Mucosa of gallbladder (tissue), 1 donor: Measurements from ENCODE around the gene DUSP10. TPM values are rescaled to one million over a fixed set of nuclear protein-coding genes. Genes with fewer than 3 reads are reported as not detected.

Source experiments
- DNase-seq: peaks from one replicate; pipeline ENCODE4 v3.0.0-alpha.2; 2020; ENCODE audit warnings: low spot score
- total RNA-seq: library from RNA; stranded (reverse); gene quantifications from one replicate; pipeline ENCODE4 v1.2.1, GENCODE V29; 2021
- donor health status: DM: no; HTN: no; CAD: no.

DUSP10 gene
- total RNA-seq, 1 donor from 2014 or later, result 9.2 TPM

GRCh38 chr1:221696027-221696426 lies 45.9 kb downstream of the DUSP10 start:
- no peak for DNase-seq

- DNase-seq, result no peak
Observed at GRCh38 chr1:221695301-221695700, 46.6 kb downstream of the DUSP10 start.

GRCh38 chr1:221694109-221694508 lies 47.8 kb downstream of the DUSP10 start:
- peak; percentile 58 for DNase-seq

GRCh38 chr1:221693087-221693486 lies 48.8 kb downstream of the DUSP10 start:
- no peak for DNase-seq

- DNase-seq, result no peak
Observed at GRCh38 chr1:221692643-221693042, 49.2 kb downstream of the DUSP10 start.

- DNase-seq, result no peak
Observed at GRCh38 chr1:221691261-221691660, 50.6 kb downstream of the DUSP10 start.

- DNase-seq, result no peak
Observed at GRCh38 chr1:221690858-221691257, 51.0 kb downstream of the DUSP10 start.

- DNase-seq, result no peak
Observed at GRCh38 chr1:221689138-221689537, 52.8 kb downstream of the DUSP10 start.

- no peak for DNase-seq
Observed at GRCh38 chr1:221688488-221688843, 53.4 kb downstream of the DUSP10 start.

GRCh38 chr1:221687836-221688487 lies 53.9 kb downstream of the DUSP10 start:
- DNase-seq, result no peak

GRCh38 chr1:221683681-221684080 lies 58.2 kb downstream of the DUSP10 start:
- DNase-seq, result no peak

- no peak for DNase-seq
Observed at GRCh38 chr1:221680085-221680484, 61.8 kb downstream of the DUSP10 start.

- no peak for DNase-seq
Observed at GRCh38 chr1:221678014-221678413, 63.9 kb downstream of the DUSP10 start.

GRCh38 chr1:221675880-221676800 lies 65.7 kb downstream of the DUSP10 start:
- DNase-seq, result no peak

GRCh38 chr1:221672965-221673364 lies 68.9 kb downstream of the DUSP10 start:
- DNase-seq, result no peak

GRCh38 chr1:221672239-221672645 lies 69.6 kb downstream of the DUSP10 start:
- DNase-seq, result no peak

- no peak for DNase-seq
Observed at GRCh38 chr1:221670081-221670480, 71.8 kb downstream of the DUSP10 start.

- no peak for DNase-seq
Observed at GRCh38 chr1:221669441-221669840, 72.4 kb downstream of the DUSP10 start.

- DNase-seq, result no peak
Observed at GRCh38 chr1:221667504-221667903, 74.4 kb downstream of the DUSP10 start.

GRCh38 chr1:221664253-221664652 lies 77.6 kb downstream of the DUSP10 start:
- no peak for DNase-seq

- no peak for DNase-seq
Observed at GRCh38 chr1:221663321-221663720, 78.6 kb downstream of the DUSP10 start.

- DNase-seq, result no peak
Observed at GRCh38 chr1:221655766-221656305, 86.1 kb downstream of the DUSP10 start.
